Activated CD8-positive, alpha-beta T cell treated with anti-CD3 and anti-CD28 coated beads, Interleukin-2, amount 10 ng/mL, durations not matched to agents 7 days and 5 days (primary cell): ENCODE data around the gene CAV1. TPM values are rescaled to one million over a fixed set of nuclear protein-coding genes. Genes with fewer than 3 reads are reported as not detected.

ENCODE experiments used
- ATAC-seq: fragments of 150-1000 bp; cut with Tn5 transposase; one replicate; pipeline ENCODE4 v1.10.0; 2021; ENCODE audit warnings: moderate library complexity
- CTCF ChIA-PET: fragments of 350-600 bp; sonication (Branson Sonifier 250); formaldehyde crosslinking; loops from one replicate; lab custom pipeline; 2021; ENCODE audit warnings: antibody characterized with exemption; lab: Charles Lee
- POLR2A ChIA-PET: fragments of 350-600 bp; sonication (Branson Sonifier 250); formaldehyde crosslinking; loops from one replicate; lab custom pipeline; 2021; ENCODE audit warnings: antibody characterized with exemption; lab: Charles Lee
- DNase-seq: peaks from one replicate; pipeline ENCODE4 v3.0.0-alpha.2; 2020
- H3K27ac Mint-ChIP-seq: one replicate; pipeline ENCODE4 v1.8.0; 2021; ENCODE audit warnings: mild to moderate bottlenecking, mixed read lengths
- H3K27me3 Mint-ChIP-seq: one replicate; pipeline ENCODE4 v1.8.0; 2021; ENCODE audit warnings: low read depth, mixed read lengths
- H3K36me3 Mint-ChIP-seq: one replicate; pipeline ENCODE4 v1.8.0; 2021; ENCODE audit warnings: low read depth, mixed read lengths
- H3K4me1 Mint-ChIP-seq: one replicate; pipeline ENCODE4 v1.8.0; 2021; ENCODE audit warnings: low read depth, mixed read lengths
- H3K4me3 Mint-ChIP-seq: one replicate; pipeline ENCODE4 v1.8.0; 2021; ENCODE audit warnings: mild to moderate bottlenecking, mixed read lengths
- H3K9me3 Mint-ChIP-seq: one replicate; pipeline ENCODE4 v1.8.0; 2022; ENCODE audit warnings: mixed read lengths; ENCODE audit not compliant: insufficient read depth
- total RNA-seq, 2 experiments: library from RNA; stranded (reverse); gene quantifications; one replicate each; pipeline ENCODE4 v1.2.3, GENCODE V29; 2021

Gene CAV1
- total RNA-seq, 2 experiments from 2014 or later = not detected

- no peaks in the 10 kb centered on the region for H3K4me1 Mint-ChIP-seq
- H3K27ac Mint-ChIP-seq = no peak overlapping the region
- ChIA-PET CTCF (interaction anchor here (1.6 kb wide), 1 partner anchor 23 kb away, joined by 4 read pairs; no protein-coding TSS in a partner anchor), POLR2A (no interaction called here)
- peaks cover 22% of the 10 kb centered on the region for H3K27me3 Mint-ChIP-seq
- DNase-seq = no peak
- H3K4me3 Mint-ChIP-seq = no peak overlapping the region
- H3K9me3 Mint-ChIP-seq = no peaks in the 10 kb centered on the region
- ATAC-seq = no peak
- H3K36me3 Mint-ChIP-seq = no peaks in the 10 kb centered on the region
Measured at GRCh38 chr7:116565981-116566380, 41.1 kb downstream of the CAV1 start.

GRCh38 chr7:116566666-116567065 is 41.8 kb downstream of the CAV1 start:
- peaks cover 24% of the 10 kb centered on the region for H3K27me3 Mint-ChIP-seq
- ATAC-seq (no peak), DNase-seq (no peak)
- H3K27ac Mint-ChIP-seq = no peak overlapping the region
- CTCF ChIA-PET = interaction anchor here (1.6 to 1.7 kb wide), 2 partner anchors 22 to 40 kb away, joined by 4 read pairs; no protein-coding TSS in a partner anchor
- H3K4me3 Mint-ChIP-seq = no peak overlapping the region
- H3K4me1 Mint-ChIP-seq = no peaks in the 10 kb centered on the region
- H3K9me3 Mint-ChIP-seq = no peaks in the 10 kb centered on the region
- POLR2A ChIA-PET = no interaction called here
- no peaks in the 10 kb centered on the region for H3K36me3 Mint-ChIP-seq

- Mint-ChIP-seq H3K4me1 (no peaks in the 10 kb centered on the region), H3K27ac (no peak overlapping the region), H3K4me3 (no peak overlapping the region), H3K36me3 (no peaks in the 10 kb centered on the region), H3K27me3 (peaks cover 28% of the 10 kb centered on the region), H3K9me3 (no peaks in the 10 kb centered on the region)
- POLR2A ChIA-PET = no interaction called here
- no peak for ATAC-seq
- no peak for DNase-seq
- CTCF ChIA-PET = interaction anchor here (1.0 kb wide), 1 partner anchor 19 kb away, joined by 3 read pairs; no protein-coding TSS in a partner anchor
Measured at GRCh38 chr7:116569737-116570136, 44.9 kb downstream of the CAV1 start.

GRCh38 chr7:116570306-116570705 is 45.5 kb downstream of the CAV1 start:
- CTCF ChIA-PET = interaction anchor here (1.0 kb wide), 1 partner anchor 19 kb away, joined by 3 read pairs; no protein-coding TSS in a partner anchor
- DNase-seq (no peak), ATAC-seq (no peak)
- Mint-ChIP-seq H3K4me3 (no peak overlapping the region), H3K36me3 (no peaks in the 10 kb centered on the region), H3K27ac (no peak overlapping the region), H3K27me3 (peaks cover 24% of the 10 kb centered on the region), H3K9me3 (no peaks in the 10 kb centered on the region), H3K4me1 (no peaks in the 10 kb centered on the region)
- POLR2A ChIA-PET = interaction anchor here (0.6 kb wide), 1 partner anchor 1302 kb away, joined by 3 read pairs; no protein-coding TSS in a partner anchor

GRCh38 chr7:116571037-116571436 is 46.2 kb downstream of the CAV1 start:
- ChIA-PET CTCF (no interaction called here), POLR2A (no interaction called here)
- H3K4me3 Mint-ChIP-seq = no peak overlapping the region
- H3K4me1 Mint-ChIP-seq = no peaks in the 10 kb centered on the region
- H3K9me3 Mint-ChIP-seq = no peaks in the 10 kb centered on the region
- H3K27me3 Mint-ChIP-seq = peaks cover 24% of the 10 kb centered on the region
- ATAC-seq (no peak), DNase-seq (no peak)
- H3K27ac Mint-ChIP-seq = no peak overlapping the region
- no peaks in the 10 kb centered on the region for H3K36me3 Mint-ChIP-seq

GRCh38 chr7:116571552-116571951 is 46.7 kb downstream of the CAV1 start:
- Mint-ChIP-seq H3K9me3 (no peaks in the 10 kb centered on the region), H3K4me3 (no peak overlapping the region), H3K4me1 (peaks cover 2% of the 10 kb centered on the region), H3K36me3 (no peaks in the 10 kb centered on the region), H3K27ac (no peak overlapping the region), H3K27me3 (peaks cover 24% of the 10 kb centered on the region)
- ATAC-seq (no peak), DNase-seq (no peak)
- POLR2A ChIA-PET = no interaction called here
- CTCF ChIA-PET = no interaction called here

- Mint-ChIP-seq H3K4me3 (no peak overlapping the region), H3K36me3 (no peaks in the 10 kb centered on the region), H3K9me3 (no peaks in the 10 kb centered on the region), H3K27ac (no peak overlapping the region), H3K27me3 (peaks cover 22% of the 10 kb centered on the region), H3K4me1 (peaks cover 3% of the 10 kb centered on the region)
- ChIA-PET CTCF (no interaction called here), POLR2A (no interaction called here)
- DNase-seq = no peak
- no peak for ATAC-seq
Measured at GRCh38 chr7:116572036-116572435, 47.2 kb downstream of the CAV1 start.

GRCh38 chr7:116573541-116573940 is 48.7 kb downstream of the CAV1 start:
- ATAC-seq = no peak
- Mint-ChIP-seq H3K27me3 (peaks cover 19% of the 10 kb centered on the region), H3K27ac (no peak overlapping the region), H3K36me3 (no peaks in the 10 kb centered on the region), H3K4me1 (peaks cover 9% of the 10 kb centered on the region), H3K4me3 (no peak overlapping the region), H3K9me3 (no peaks in the 10 kb centered on the region)
- ChIA-PET POLR2A (no interaction called here), CTCF (interaction anchor here (1.3 kb wide), 1 partner anchor 17 kb away, joined by 3 read pairs; no protein-coding TSS in a partner anchor)
- DNase-seq = no peak

GRCh38 chr7:116574025-116574822 is 49.4 kb downstream of the CAV1 start:
- Mint-ChIP-seq H3K9me3 (no peaks in the 10 kb centered on the region), H3K4me3 (no peak overlapping the region), H3K27me3 (peaks cover 19% of the 10 kb centered on the region), H3K4me1 (peaks cover 9% of the 10 kb centered on the region), H3K36me3 (no peaks in the 10 kb centered on the region), H3K27ac (no peak overlapping the region)
- DNase-seq = no peak
- ChIA-PET CTCF (interaction anchor here (1.3 kb wide), 1 partner anchor 16 kb away, joined by 3 read pairs; no protein-coding TSS in a partner anchor), POLR2A (no interaction called here)
- ATAC-seq = no peak

GRCh38 chr7:116575853-116576252 is 51.0 kb downstream of the CAV1 start:
- CTCF ChIA-PET = interaction anchor here (2.0 kb wide), 1 partner anchor 16 kb away, joined by 15 read pairs; no protein-coding TSS in a partner anchor
- DNase-seq (no peak), ATAC-seq (no peak)
- Mint-ChIP-seq H3K9me3 (no peaks in the 10 kb centered on the region), H3K27me3 (peaks cover 7% of the 10 kb centered on the region), H3K4me3 (no peak overlapping the region), H3K4me1 (peaks cover 9% of the 10 kb centered on the region), H3K36me3 (no peaks in the 10 kb centered on the region), H3K27ac (no peak overlapping the region)
- POLR2A ChIA-PET = no interaction called here

GRCh38 chr7:116576350-116577319 is 51.8 kb downstream of the CAV1 start:
- Mint-ChIP-seq H3K9me3 (no peaks in the 10 kb centered on the region), H3K27me3 (peaks cover 6% of the 10 kb centered on the region), H3K27ac (no peak overlapping the region), H3K36me3 (no peaks in the 10 kb centered on the region), H3K4me3 (no peak overlapping the region), H3K4me1 (peaks cover 9% of the 10 kb centered on the region)
- CTCF ChIA-PET = interaction anchor here (1.3 to 2.0 kb wide), 5 partner anchors 12 to 438 kb away, joined by 3 to 15 read pairs (median 5); no protein-coding TSS in a partner anchor
- POLR2A ChIA-PET = no interaction called here
- no peak for DNase-seq
- ATAC-seq = no peak
